Measurements from ENCODE around the gene FUBP1. TPM values are rescaled to one million over a fixed set of nuclear protein-coding genes. Genes with fewer than 3 reads are reported as not detected.

Gene FUBP1
- total and polyA plus RNA-seq, 2 of the 8 experiments (the other 6 are each of a cell fraction or from before 2014, with no cell fraction given) = 184 to 201 TPM

GRCh38 chr1:78004719-78005447, 26.0 kb upstream of the FUBP1 start, which contains the start of gene DNAJB4:
Gene DNAJB4, plus strand, starts transcription at chr1:78004939. Its CDS starts 172 bp downstream, at chr1:78005111.
- H3K4me1 ChIP-seq (replicated peaks in 1 of 4; ENCODE audit: control insufficient read depth in 3 of 4, insufficient read depth in 4 of 4, low read length in 3 of 4) = peaks cover 0 to 5% (median 3%) of the 10 kb centered on the region in 4 experiments; a peak in 3 of 7 replicates
- peak within 1 kb of the TSS; percentile 69; the same call in 1 of the 2 replicates for H3K27ac ChIP-seq (ENCODE audit: low read depth, low read length)
- no peaks in the 10 kb centered on the region for H3K9me3 ChIP-seq (ENCODE audit: insufficient read depth in 2 of 2, low read depth in 1 of 2, low read length in 1 of 2)
- no peak within 1 kb of the TSS for H4K8ac ChIP-seq (ENCODE audit: extremely low read depth, insufficient read depth, low read length)
- CTCF ChIA-PET (ENCODE audit: partially characterized antibody) = interaction anchor here (0.6 to 2.9 kb wide), 6 partner anchors 9 to 576 kb away, joined by 3 to 15 read pairs (median 4); no protein-coding TSS in a partner anchor
- DNase-seq (ENCODE audit: low read depth in 1 of 2, low spot score in 2 of 2) = no peak
- no peaks in the 10 kb centered on the region for H3K27me3 ChIP-seq (replicated peaks in 1 of 4; ENCODE audit: control insufficient read depth in 3 of 4, extremely low read depth in 1 of 4, insufficient read depth in 3 of 4, low read length in 3 of 4)
- no peaks in the 10 kb centered on the region for H3K36me3 ChIP-seq (ENCODE audit: control insufficient read depth in 2 of 4, insufficient read depth in 4 of 4, low read length in 3 of 4)
- peak within 1 kb of the TSS; percentile 65 to 78 for H3K4me2 ChIP-seq (ENCODE audit: insufficient read depth in 1 of 2, low read depth in 2 of 2, low read length in 2 of 2)
- H3K14ac ChIP-seq (ENCODE audit: insufficient read length) = no peak within 1 kb of the TSS
- H3K23me2 ChIP-seq (ENCODE audit: low read depth, low read length) = 0 out of 2 replicates have a peak, but pooled peaks cover 2% of the 10 kb centered on the region
- peak within 1 kb of the TSS; percentile 83 for H4K5ac ChIP-seq (ENCODE audit: insufficient read length, low read depth, low read length)
- POLR2A ChIA-PET (ENCODE audit: partially characterized antibody) = interaction anchor here (0.7 to 8.6 kb wide), 29 partner anchors 9 to 242 kb away, joined by 3 to 180 read pairs (median 5); partner anchors contain the start of genes FUBP1, GIPC2 and NEXN
- FAIRE-seq = peak; percentile 45
- no peak within 1 kb of the TSS for H2BK15ac ChIP-seq (ENCODE audit: low read length)
- no peaks in the 10 kb centered on the region for H4K20me1 ChIP-seq (replicated peaks in 1 of 2; ENCODE audit: control insufficient read depth in 1 of 2, insufficient read depth in 2 of 2, low read length in 2 of 2)
- H3K23ac ChIP-seq (ENCODE audit: insufficient read length) = no peak within 1 kb of the TSS
- no peak within 1 kb of the TSS for H2AK5ac ChIP-seq (ENCODE audit: low read depth, low read length)
- H3K4me3 ChIP-seq (ENCODE audit: extremely low read depth in 1 of 4, insufficient read depth in 2 of 4, low read depth in 3 of 4, low read length in 4 of 4) = peak within 1 kb of the TSS in 3 of 4 experiments; percentile 11 to 53 (median 34); a peak in 4 of 8 replicates
- H3K79me2 ChIP-seq (ENCODE audit: control insufficient read depth in 1 of 2, insufficient read depth in 2 of 2, low read length in 2 of 2) = peaks cover 0 to 5% of the 10 kb centered on the region in 2 experiments; a peak in 2 of 4 replicates
- H3K56ac ChIP-seq (replicated peaks; ENCODE audit: insufficient read length, low read depth, low read length) = no peak within 1 kb of the TSS
- no peaks in the 10 kb centered on the region for H3K79me1 ChIP-seq (ENCODE audit: low read depth, low read length)
- peak within 1 kb of the TSS in 3 of 4 experiments; percentile 49 to 64 (median 50); a peak in 5 of 7 replicates for H3K9ac ChIP-seq (replicated peaks in 1 of 4; ENCODE audit: extremely low read depth in 1 of 4, low read depth in 3 of 4, low read length in 3 of 4)
- H2BK120ac ChIP-seq (replicated peaks; ENCODE audit: low read depth, low read length) = no peak within 1 kb of the TSS
- WGBS, 2 experiments (ENCODE audit: extremely low coverage in 1 of 2, insufficient coverage in 1 of 2, insufficient read length in 1 of 2, insufficient replicate concordance in 2 of 2, low coverage in 1 of 2, low lambda C conversion rate in 2 of 2, missing lambda C conversion rate in 1 of 2) = 32% methylated on average over 12 of the region's 12 CpGs; no CpG with 5 or more reads in 1 of the 2 experiments
- H2BK12ac ChIP-seq (ENCODE audit: low read depth, low read length) = no peak within 1 kb of the TSS
- H3K18ac ChIP-seq (ENCODE audit: extremely low read depth, low read length) = no peak within 1 kb of the TSS; the same call in 1 of the 2 replicates
- H2AFZ ChIP-seq (ENCODE audit: low read length) = peak within 1 kb of the TSS; percentile 86; the same call in 1 of the 2 replicates
- H2BK20ac ChIP-seq (ENCODE audit: low read length) = no peak within 1 kb of the TSS
- no peak within 1 kb of the TSS for H3K4ac ChIP-seq (replicated peaks; ENCODE audit: insufficient read length, low read depth, low read length)
- peak within 1 kb of the TSS; percentile 28; the same call in 1 of the 2 replicates for H2BK5ac ChIP-seq (ENCODE audit: low read depth, low read length)
- no peak within 1 kb of the TSS for H4K91ac ChIP-seq (replicated peaks; ENCODE audit: insufficient read length, low read length)
- peak; percentile 60 for TF ChIP-seq CREB1 (IDR thresholded peaks at IDR 0.05)
- no peak for TF ChIP-seq CTCF (IDR thresholded peaks at IDR 0.05; ENCODE audit: control extremely low read depth in 1 of 3, insufficient read depth in 1 of 3, low read depth in 1 of 3, low read length in 3 of 3)
- TF ChIP-seq SIRT6 (IDR thresholded peaks at IDR 0.05; ENCODE audit: low read length) = no peak
- TF ChIP-seq CEBPB (IDR thresholded peaks at IDR 0.05; ENCODE audit: low read depth, low read length) = no peak
- no peak for TF ChIP-seq TAF7 (optimal IDR thresholded peaks at IDR 0.05; ENCODE audit: borderline replicate concordance, low read depth, low read length)
- no peak for TF ChIP-seq SIX5 (IDR thresholded peaks at IDR 0.05; ENCODE audit: low read depth, low read length)
- no peak for TF ChIP-seq TEAD4 (IDR thresholded peaks at IDR 0.05; ENCODE audit: low read depth, low read length)
- TF ChIP-seq RAD21 (IDR thresholded peaks at IDR 0.05 in 1 of 2, conservative IDR thresholded peaks at IDR 0.05 in 1 of 2; ENCODE audit: low read depth in 2 of 2, low read length in 2 of 2) = no peak
- no peak for TF ChIP-seq BACH1 (IDR thresholded peaks at IDR 0.05; ENCODE audit: low read length)

All from H1 (cell line).